GM19395 (cell line): ENCODE data around the gene SPART.
"Not testable (repeated sequence)": the region's sequence is repeated elsewhere in the genome, so short reads cannot be mapped to it uniquely, and the experiment has no call there.

Experiments used
- ATAC-seq: cut with Tn5 transposase; IDR thresholded peaks from one replicate; pipeline ENCODE4 v1.9.1; 2021; ENCODE audit warnings: mild to moderate bottlenecking, moderate library complexity; ENCODE audit not compliant: unreplicated experiment

The SPART gene

DNA sequence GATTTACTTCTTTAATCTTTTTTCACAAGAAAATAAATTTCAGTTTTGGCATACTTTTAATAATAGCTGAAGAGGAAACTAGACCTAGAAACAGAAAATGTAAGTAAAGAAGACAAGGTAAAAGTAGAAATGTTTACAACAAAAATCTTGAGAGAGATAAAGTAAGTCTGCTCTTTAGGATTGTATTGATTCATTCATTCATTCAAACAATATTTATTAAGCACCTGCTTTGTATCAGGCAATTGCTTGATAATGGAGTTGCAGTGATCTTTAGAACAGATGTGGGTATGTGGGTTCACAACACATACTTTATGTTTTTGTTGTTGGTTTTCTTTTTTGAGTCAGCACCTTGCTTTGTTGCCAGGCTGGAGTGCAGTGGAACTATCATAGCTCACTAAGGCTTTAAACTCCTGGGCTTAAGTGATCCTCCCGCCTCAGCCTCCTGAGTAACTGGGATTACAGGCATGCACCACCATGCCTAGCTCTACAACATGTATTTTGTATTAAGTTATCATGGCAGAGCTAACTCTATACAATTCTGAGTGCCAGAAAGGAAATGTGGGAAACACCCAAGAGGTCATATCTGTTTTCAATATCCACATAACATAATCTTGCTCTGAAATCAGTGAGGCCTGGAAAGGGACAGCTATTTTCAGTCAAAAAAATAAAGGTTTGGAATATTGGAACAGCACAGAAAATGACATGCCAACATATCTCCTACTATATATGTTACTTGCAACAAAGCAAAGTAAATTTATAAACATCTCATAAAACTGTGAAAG, 8.8 kb upstream of the SPART start:
- ATAC-seq: no peak

DNA sequence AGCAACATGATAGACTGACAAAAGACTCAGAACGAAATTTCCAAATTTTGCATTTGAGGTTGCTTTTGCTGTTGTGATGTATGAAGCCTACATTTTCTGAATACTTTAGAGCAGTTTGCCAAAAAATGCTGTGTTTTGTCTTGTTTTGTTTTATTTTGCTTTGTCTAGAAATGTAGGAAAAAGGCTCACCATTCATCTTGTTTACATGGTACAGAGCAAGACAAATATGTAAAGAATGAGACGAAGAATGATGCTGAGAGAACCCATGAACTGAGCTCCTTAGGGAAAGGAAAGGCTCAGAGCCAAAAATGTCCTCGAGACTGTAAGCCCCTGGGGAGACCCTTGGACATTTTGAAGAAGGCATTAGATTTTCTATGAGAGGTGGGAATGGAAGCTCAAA, 6.8 kb upstream of the SPART start:
- no peak for ATAC-seq

DNA sequence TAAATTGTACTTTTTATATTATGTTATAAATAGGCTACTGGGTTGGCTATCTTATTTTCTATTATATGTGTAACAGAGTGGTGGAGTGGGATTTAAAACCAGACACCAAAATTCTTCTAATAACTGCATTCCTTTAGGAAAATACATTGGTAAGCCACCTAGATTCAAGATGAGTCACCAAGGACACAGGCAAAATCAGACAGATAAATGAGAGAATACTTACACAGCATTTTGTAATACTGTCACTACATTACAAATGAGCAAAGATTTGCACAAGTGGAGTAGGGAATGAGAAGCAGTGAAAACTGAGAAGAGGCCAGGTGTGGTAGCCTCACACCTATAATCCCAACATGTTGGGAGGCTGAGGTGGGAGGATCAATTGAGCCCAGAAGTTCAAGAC, 6.2 kb upstream of the SPART start:
- no peak for ATAC-seq

DNA sequence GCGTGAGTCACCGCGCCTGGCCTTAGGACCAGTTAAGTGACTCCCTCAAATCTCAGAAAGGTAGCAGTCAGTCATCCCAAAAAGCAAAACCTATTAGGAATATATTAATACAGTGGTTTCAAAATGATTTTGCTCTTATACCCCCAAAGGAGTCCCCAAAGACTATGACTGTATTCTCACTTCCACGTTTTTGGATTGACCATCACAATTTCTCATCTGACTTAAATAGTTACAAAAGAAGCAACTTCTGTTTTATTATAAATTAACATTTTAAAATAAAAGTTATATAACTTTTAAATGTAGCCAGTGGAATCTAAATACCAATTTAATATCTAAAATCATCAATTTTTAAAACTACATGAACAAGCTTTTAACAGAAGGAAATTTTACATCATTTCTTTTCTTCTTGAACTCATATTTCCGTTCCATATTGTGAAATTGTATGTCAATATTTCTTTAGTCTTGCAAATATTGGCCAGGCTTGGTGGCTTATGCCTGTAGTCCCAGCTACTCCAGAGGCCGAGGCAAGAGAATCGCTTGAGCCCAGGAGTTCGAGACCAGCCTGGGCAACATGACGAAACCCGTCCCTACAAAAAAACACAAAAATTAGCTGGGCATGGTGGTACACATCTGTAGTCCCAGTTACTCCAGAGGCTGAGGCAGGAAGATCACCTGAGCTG, 1.5 kb upstream of the SPART start:
- ATAC-seq: no peak

DNA sequence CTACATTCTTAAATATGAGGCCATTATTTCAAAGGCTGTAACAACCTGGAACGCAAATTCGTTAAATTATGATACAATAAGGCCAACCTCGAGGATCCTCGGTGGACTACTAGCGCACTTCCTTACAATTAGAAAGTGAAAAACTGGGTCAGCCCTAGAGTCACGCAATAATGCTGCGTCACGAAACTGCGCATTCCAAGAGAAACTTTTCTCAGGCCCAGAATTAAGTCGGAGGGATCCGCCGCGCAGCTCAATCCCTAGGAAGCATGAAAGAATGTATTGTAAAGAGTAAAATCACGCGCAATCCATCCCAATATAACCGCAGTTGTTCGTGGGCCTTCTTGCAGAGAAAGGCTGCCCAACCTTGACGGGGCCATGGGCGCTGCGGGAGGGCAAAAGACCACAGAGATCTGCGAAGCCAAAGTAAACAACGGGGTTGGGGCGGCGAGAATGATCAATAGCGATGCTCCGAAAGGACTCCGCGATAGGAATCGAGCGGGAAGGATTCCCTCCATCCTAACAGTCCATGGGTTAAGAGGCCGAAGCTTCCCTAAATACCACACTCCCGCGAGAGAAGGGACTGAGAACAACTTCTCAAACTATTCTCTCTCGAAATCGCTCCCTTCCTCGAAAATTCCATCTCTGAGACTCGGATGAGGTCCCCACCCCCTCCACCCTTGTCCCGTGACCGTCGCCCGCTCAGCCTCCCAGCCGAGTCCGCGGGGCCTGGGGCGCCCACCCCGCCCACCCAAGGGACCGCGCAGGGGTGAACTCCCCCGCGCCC, 564 bp downstream of the SPART start:
- ATAC-seq: no peak

DNA sequence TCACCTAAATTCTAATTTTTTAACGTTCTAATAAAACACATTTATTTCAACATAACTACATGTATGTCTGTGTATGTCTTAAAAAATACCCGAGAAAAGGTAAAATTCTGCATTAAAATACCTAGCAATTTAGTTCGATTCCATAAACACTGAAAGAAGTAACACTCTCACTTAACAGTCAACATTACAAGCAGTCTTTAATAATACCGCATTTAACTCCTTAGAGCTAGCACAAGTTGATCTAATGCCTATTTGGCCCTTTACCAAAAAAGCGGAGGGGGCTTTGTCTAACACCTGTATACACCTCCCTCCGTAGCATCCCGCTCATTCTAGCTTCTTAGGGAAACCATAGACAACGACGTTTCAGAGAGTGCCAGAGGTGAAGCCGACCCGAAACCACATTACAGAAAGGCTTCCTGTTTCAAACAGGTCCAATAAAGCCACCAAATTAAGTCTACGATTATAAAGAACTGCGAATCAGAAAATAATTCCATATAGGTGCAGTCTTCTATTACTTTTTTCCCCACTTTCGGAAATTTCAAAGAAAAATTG, 1.2 kb downstream of the SPART start:
- no peak for ATAC-seq

DNA sequence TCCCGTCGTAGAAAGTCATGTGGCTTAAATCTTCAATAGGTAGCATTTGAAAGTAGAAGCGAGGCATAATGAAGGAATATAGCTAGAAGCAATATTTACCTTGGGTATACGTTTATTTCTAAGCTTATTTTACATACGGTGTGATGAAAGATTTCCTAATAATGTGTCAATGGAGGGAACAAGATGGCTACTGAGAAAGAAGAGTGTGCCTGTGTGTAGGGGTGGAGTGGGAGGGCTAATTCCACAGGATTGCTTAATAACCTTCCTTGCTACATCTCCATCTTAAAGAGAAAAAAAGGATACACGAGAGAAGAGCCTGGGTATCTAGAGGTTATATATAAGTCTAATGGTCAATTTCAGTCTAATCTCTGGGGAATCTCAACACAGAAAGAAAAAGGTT, 2.0 kb downstream of the SPART start:
- no peak for ATAC-seq

DNA sequence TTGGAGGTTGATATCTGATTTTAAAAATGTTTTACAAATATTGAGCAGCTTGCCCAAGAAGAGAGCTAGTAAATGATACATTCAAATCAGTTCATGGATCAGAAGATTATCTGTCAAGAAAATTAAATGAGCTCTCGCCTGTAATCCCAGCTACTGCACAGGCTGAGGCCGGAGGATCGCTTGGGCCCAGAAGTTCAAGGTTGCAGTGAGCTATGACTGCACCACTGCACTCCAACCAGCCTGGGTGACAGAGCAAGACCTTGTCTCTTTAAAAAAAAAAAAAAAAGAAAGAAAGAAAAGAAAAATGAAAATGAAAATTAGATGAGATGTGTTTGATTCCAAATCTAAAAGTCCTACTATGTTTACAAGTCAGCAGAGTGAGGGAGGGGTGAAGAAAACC, 2.4 kb downstream of the SPART start:
- no peak for ATAC-seq

DNA sequence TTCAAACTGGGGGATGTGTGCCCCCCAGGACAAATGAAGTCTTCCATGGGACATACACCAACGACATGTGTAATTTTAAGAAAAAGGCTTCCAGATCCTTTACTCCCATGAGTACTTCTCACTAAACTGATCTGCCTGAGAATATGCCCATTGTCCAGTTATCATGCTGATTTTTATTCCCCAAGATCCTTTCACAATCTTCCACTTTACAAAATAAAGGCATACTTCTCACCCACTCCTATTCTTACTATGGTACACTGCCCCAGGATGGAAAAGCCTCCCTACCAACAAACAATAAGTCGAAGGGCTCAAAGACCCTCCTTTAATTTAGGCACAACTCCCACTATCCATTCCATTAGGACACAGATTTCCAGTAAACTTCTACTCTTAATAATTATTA, 3.5 kb downstream of the SPART start:
- ATAC-seq: no peak

DNA sequence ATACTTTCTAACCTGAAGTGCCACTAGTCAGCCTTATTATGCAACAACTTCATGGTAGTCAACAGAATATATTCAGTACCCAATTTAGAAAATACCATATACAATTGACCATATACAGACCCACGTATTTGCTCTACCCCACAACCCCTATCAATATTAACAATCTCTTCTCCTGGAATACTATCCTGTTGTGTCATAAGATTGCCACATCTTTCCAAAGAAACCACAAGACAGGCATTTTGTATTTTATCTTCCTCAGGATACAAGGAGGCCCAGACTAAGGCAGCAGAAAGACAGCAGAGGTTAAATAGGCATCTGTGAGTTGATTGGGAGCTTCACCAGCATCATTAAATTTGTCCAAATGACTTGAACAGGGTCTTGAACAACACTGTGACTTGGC, 4.5 kb downstream of the SPART start:
- no peak for ATAC-seq

DNA sequence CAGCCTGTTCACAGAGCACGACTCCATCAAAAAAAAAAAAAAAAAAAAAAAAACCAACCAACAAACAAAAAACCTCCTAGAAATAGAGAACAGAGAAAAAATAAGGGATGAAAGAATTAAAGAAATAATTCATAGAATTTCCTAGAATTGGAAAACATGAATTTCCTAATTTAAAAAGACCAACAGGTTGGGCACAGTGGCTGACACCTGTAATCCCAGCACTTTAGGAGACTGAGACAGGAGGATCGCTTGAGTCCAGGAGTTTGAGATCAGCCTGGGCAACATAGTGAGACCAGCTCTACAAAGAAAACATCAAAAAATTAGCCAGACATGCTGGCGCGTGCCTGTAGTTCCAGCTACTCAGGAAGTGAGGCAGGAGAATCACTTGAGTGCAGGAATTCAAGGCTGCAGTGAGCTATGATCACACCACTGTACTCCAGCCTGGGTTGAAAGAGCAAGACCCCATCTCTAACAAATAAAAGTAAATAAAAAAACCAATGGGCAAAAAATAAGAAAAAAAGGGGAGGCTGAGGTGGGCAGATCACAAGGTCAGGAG, 6.5 kb downstream of the SPART start:
- ATAC-seq: no peak

DNA sequence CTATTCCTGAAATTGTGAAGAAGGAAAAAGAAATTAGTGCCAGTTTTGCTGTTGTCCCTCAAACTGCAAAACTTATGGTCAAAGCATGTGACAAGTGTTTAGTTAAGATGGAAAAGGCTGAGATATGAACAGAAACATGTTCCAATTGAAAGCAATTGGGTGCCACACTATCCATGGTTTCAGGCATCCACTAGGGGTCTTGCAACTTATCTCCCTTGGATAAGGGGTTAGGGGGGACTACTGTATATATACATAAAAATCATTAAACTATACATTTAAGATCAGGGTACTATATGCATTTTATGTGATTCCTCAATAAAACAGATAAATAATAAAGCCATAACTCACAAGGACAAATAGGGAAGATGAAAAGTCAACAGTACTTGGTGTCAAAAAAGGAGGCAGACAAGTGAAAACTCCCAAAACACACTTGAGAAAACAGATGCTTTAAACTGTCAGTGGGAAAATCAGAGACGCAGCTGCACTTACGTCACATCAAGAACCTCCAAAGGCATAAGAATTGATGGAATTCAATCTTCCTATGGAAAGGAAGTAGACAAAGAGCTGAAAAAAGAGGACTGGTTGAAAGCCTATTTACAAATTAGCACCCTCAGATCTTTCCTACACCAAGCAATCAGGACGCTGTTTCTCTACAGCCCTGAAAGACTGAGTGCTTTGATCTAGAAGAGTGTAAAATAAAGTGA, 8.1 kb downstream of the SPART start:
- ATAC-seq: no peak

DNA sequence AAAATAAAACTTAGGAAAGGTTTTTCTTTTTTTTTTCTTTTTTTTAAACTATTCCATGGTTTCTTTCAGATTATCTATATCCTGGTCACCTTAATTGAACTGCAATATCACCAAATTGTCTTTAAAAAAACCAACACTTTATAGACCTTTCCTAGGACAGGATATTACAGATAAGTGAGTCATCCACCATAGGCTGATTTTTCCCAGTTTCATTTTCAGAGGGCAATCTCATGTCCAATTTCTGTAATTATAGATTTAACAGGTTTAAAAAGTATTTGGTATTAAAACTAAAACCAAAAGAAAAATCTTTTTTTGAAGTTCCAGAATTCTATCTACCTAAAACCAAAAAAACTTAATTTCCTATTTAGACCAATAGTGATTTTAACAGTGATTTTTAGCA, 13.2 kb downstream of the SPART start:
- no peak for ATAC-seq

DNA sequence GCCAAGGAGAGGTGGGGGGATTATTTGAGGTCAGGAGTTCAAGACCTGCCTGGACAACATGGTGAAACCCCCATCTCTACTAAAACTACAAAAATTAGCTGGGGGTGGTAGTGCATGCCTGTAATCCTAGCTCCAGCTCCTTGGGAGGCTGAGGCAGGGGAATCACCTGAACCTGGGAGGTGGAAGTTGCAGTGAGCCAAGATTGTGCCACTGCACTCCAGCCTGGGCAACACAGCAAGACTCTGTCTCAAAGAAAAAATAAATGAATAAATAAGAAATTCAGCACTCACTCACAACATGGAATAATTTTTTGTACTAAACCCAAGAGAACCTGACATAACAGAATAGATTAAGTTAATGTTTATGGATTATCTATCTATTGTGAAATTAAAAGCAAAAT, 13.9 kb downstream of the SPART start:
- ATAC-seq: not testable (repeated sequence)

DNA sequence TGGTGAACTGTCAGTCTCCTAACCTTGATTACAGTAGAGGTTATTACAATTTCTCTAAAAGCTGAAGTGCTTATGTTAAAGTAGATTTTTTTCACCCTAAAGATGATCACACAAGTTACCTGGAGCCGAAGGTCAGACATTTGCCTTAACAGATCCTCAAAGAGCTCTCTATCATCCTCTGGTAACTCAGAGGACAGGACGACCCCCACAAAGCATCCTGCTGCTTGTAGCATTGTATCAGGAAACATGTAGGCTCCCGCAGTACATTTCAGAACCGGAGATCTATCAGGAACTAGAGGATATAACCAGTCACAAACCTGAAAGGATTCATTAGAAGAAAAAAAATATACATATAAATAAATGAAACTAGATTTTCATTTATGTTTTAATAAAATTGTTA, 14.9 kb downstream of the SPART start:
- ATAC-seq: no peak

DNA sequence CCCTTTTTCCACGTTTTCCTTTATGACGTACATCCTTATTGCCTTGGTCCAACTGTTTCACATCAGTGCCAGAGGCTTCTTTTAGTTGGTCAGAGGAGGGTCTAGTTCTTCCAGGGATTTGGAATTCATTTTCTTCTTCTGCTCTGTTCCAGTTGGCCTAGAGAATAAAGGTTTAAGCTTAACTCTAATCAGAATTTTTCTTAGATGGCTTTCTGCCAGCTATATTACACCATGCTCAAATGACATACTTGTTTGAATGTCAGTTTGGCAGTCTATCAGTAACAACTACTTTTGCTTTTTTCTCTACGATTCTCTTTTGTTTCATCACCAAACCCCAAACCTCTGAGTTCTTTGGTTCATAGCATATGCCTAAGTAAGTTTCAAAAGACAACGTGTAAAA, 16.8 kb downstream of the SPART start:
- no peak for ATAC-seq

DNA sequence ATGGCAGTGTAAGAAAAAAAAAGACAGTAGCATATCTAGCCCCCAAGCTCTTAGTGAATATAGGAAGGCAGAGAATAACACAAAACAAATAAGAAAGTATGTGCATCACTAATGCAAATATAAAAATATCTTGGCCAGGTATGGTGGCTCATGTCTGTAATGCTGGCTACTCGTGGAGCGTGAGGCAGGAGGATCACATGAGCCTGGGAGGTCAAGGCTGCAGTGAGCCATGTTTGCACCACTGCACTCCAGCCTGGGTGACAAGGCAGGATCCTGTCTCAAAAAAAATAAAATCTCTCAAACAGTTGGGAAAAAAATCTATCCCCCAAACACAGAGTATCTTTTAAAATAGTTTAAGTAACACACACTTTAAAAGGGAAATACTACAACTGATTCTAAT, 17.4 kb downstream of the SPART start:
- ATAC-seq: no peak

DNA sequence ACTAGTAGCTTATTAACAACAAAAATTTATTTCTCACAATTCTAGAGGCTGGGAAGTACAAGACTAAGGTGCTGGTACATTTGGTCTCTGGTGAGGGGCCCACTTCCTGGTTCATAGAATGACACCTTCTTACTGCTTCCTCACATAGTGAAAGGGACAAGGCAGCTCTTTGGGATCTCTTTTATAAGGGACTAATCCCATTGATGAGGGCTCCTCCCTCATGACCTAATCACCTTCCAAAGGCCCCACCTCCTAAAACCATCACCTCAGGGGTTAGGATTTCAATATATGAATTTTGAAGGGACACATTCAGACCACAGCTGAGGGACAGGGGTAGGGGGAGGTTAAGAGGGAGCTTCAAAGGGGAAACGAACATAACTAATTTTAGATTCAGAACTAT, 20.3 kb downstream of the SPART start:
- no peak for ATAC-seq

DNA sequence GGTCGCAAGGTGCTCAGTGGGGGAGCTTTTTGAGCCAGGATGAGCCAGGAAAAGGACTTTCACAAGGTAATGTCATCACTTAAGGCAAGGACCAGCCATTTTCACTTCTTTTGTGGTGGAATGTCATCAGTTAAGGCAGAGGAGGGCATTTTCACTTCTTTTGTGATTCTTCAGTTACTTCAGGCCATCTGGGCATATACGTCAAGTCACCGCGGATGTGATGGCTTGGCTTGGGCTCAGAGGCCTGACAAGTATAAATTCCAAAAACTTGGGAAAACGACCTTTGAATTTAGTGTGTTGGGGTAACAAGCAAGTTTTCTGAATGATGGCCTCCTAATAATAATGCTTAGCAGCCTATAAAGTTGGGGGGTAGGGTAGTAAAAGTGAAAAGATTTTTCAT, 21.3 kb downstream of the SPART start:
- ATAC-seq: not testable (repeated sequence)

DNA sequence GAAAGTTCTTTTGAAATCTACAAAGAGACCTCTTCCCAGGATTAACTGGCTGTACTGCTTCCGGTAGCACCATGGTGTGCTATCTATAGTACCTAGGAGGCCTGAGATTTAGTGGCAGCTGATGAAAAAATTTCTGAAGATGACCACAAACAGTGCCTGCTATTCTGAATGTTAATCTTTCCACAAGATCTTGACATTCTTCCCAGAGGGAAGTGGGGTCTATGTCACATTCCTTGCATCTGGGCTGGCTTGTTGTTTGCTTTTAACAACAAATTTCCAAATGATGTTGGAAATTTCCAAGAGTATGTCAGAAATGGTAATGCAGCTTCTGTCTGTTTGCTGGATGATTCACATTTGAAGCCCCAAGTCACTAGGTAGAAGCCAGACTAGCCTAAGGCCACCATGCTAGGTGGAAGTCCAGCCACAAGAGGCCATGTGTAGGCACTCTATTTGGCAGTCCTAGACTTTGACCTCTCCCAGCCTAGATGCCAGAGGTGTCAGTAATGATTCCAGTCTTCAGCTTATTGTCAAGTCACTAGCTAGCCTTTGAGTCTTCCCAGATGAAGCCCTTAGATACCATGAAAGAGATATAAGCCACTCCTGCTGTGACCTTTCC, 22.1 kb downstream of the SPART start:
- ATAC-seq: no peak
